Esophagus squamous epithelium (tissue), 5 donors: ENCODE data around the gene ADAMTS12. TPM values are rescaled to one million over a fixed set of nuclear protein-coding genes. Genes with fewer than 3 reads are reported as not detected.

Experiments
- DNase-seq: peaks from one replicate; lab custom pipeline; 2025; lab: John Stamatoyannopoulos, UW
- H3K27ac ChIP-seq, 4 donors: fragments of 200-600 bp; sonication (generic); one replicate each; pipeline ENCODE4 v1.5.1; 2016 to 2019; ENCODE audit warnings: mild to moderate bottlenecking in 1 of 4
- H3K27me3 ChIP-seq, 4 donors: fragments of 200-600 bp; sonication (generic); 1 replicate in 3 of 4; 2 replicates in 1 of 4; pipeline versions ENCODE4 v1.5.1 to v1.6.0; 2017 to 2021; ENCODE audit warnings: antibody characterized with exemption in 1 of 4
- H3K36me3 ChIP-seq, 3 donors: fragments of 200-600 bp; sonication (generic); one replicate each; pipeline ENCODE4 v1.5.1; 2016 to 2019
- H3K4me1 ChIP-seq, 3 donors: fragments of 200-600 bp; sonication (generic); one replicate each; pipeline ENCODE4 v1.5.1; 2017 to 2019
- H3K4me3 ChIP-seq, 4 donors: fragments of 200-600 bp; sonication (generic); 1 replicate in 3 of 4; 2 replicates in 1 of 4; pipeline ENCODE4 v1.5.1; 2016 to 2019; ENCODE audit warnings: mild to moderate bottlenecking in 2 of 4, moderate library complexity in 1 of 4
- H3K9me3 ChIP-seq, 3 donors: fragments of 200-600 bp; sonication (generic); one replicate each; pipeline ENCODE4 v1.5.1; 2016 to 2019
- POLR2A ChIP-seq, 4 donors: fragments of 450-650 bp; IDR thresholded peaks; one replicate each; pipeline ENCODE4 v1.6.1; 2017; ENCODE audit warnings: antibody characterized with exemption in 4 of 4, mild to moderate bottlenecking in 4 of 4, moderate library complexity in 3 of 4
- WGBS, 2 donors: methylation state at CpG; one replicate each; pipeline ENCODE4 v1.1.5; 2018; 5-methylcytosine and 5-hydroxymethylcytosine counted together
- intact Hi-C: fragments of 100-400 bp; cut with DNase I; formaldehyde crosslinking; loops from one replicate; pipeline ENCODE4 v1.15.0; 2022
- total RNA-seq, 4 donors: library from RNA; depleted of rRNA; stranded (reverse); fragments of >200 nt; gene quantifications; one replicate each; pipeline ENCODE4 v1.1.0, GENCODE V29; 2016
- TF ChIP-seq, protein P1 (sequence below), 6 experiments: fragments of 450-650 bp in 4 of 6; fragments of 200-600 bp in 2 of 6; sonication (generic) in 2 of 6; IDR thresholded peaks; one replicate each; pipeline ENCODE4 v1.5.1; 2016 to 2019; ENCODE audit warnings: antibody characterized with exemption in 6 of 6, mild to moderate bottlenecking in 4 of 6, moderate library complexity in 4 of 6
- donor health status: DM: yes; HTN: yes; CAD: no.

ADAMTS12 gene
- total RNA-seq, 4 donors from 2014 or later: 0.73 to 1.3 (median 0.76) TPM; not detected in 1

DNA sequence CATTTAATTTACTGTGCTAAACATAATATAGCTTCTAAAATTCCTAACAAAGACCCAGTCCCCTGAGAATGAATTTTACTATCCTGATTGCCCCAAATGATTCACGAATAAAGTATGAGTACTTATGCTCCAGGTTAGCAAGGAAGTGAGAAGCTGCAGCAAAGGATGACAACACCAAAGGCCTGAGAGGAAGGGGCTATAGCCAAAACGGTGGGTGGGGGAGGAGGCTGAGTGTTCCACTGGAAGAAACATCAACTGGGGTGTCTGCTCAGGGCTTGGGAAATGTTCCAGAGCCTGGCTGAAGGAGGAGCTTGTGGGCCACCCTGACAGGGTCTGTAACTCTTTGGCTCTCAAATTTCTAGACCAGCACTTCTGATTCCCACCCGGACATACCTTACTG is 157.3 kb downstream of the ADAMTS12 start:
- Histone ChIP-seq H3K4me3 (no peak overlapping the region), H3K27me3 (no peaks in the 10 kb centered on the region), H3K36me3 (no peaks in the 10 kb centered on the region), H3K4me1 (no peaks in the 10 kb centered on the region), H3K27ac (no peak overlapping the region), H3K9me3 (no peaks in the 10 kb centered on the region)
- no peak for DNase-seq
- 33 to 40% methylated on average over 3 of the region's 3 CpGs for WGBS, 2 donors
- intact Hi-C loops: no loop called here
- TF ChIP-seq, protein P1, sequence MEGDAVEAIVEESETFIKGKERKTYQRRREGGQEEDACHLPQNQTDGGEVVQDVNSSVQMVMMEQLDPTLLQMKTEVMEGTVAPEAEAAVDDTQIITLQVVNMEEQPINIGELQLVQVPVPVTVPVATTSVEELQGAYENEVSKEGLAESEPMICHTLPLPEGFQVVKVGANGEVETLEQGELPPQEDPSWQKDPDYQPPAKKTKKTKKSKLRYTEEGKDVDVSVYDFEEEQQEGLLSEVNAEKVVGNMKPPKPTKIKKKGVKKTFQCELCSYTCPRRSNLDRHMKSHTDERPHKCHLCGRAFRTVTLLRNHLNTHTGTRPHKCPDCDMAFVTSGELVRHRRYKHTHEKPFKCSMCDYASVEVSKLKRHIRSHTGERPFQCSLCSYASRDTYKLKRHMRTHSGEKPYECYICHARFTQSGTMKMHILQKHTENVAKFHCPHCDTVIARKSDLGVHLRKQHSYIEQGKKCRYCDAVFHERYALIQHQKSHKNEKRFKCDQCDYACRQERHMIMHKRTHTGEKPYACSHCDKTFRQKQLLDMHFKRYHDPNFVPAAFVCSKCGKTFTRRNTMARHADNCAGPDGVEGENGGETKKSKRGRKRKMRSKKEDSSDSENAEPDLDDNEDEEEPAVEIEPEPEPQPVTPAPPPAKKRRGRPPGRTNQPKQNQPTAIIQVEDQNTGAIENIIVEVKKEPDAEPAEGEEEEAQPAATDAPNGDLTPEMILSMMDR (IDR thresholded peaks at IDR 0.05): no peak
- no peak for TF ChIP-seq POLR2A (IDR thresholded peaks at IDR 0.05)

DNA sequence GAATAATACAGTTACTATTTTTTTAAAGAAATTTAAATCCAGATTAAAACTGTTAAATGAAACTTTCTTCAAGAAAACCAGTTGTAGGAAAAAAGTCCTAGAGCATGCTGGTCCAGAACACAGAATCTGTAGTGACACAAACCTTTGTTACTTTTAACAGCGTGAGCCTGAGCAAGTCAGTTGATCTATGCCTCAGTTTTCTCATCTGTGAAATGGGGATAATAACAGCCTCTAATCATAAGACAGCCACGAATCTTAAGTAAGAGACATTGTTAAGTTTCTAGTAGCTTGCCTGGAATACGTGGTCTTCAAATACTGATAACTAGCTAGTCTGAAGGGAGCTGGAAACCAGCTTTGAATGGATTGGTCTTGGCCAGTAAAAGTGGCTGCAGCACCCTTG is 158.6 kb downstream of the ADAMTS12 start:
- 82 to 88% methylated on average over 3 of the region's 3 CpGs for WGBS, 2 donors
- DNase-seq: no peak
- no peaks in the 10 kb centered on the region for H3K27me3 ChIP-seq

DNA sequence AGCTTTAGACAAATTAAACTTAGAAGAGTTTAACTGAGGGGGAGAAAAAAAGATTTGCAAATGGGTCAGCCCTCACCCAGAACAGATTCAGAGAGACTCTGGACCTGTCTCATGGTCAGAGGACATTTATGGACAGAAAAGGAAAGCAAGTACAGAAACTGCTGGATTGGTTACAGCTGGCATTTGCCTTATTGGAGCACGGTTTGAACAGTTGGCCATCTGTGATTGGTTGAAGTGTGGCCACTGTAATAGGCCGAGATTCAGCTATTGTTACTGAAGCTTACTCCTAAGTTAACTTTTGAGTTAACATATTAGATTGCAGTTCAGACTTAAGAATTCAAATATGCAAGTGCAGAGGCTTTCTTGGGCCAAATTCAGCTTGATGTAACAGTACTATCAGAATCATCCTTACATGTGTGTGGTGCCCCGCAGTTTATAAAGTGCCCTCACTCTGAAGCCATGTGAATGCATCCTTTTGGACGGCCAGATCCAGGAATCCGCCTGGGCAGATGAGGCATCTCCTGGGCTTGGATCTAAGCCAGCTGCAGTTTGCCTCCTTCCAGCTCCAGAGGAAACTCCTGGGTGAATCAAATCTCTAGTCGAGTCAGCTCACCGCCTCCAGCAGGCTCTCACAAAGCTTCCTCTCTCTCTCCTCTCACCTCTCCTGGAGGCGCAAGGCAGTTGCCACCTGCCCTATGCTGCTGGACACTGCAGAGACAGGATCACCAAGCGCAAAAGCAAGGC is 165.2 kb downstream of the ADAMTS12 start:
- no peaks in the 10 kb centered on the region for H3K36me3 ChIP-seq
- WGBS, 2 donors: 68% methylated on average over 7 to 8 of the region's 9 CpGs
- TF ChIP-seq, protein P1 (IDR thresholded peaks at IDR 0.05): no peak
- H3K4me3 ChIP-seq: no peak overlapping the region
- intact Hi-C loops: no loop called here
- no peak overlapping the region for H3K27ac ChIP-seq
- no peaks in the 10 kb centered on the region for H3K4me1 ChIP-seq
- no peaks in the 10 kb centered on the region for H3K9me3 ChIP-seq
- DNase-seq: no peak
- no peaks in the 10 kb centered on the region for H3K27me3 ChIP-seq

More for the DNA sequence above, 158.6 kb downstream of the ADAMTS12 start:
- no peaks in the 10 kb centered on the region for H3K36me3 ChIP-seq
- H3K4me3 ChIP-seq: no peak overlapping the region
- intact Hi-C loops: no loop called here
- no peaks in the 10 kb centered on the region for H3K4me1 ChIP-seq
- H3K9me3 ChIP-seq: no peaks in the 10 kb centered on the region
- TF ChIP-seq, protein P1 (IDR thresholded peaks at IDR 0.05): no peak
- no peak for TF ChIP-seq POLR2A (IDR thresholded peaks at IDR 0.05)
- no peak overlapping the region for H3K27ac ChIP-seq

DNA sequence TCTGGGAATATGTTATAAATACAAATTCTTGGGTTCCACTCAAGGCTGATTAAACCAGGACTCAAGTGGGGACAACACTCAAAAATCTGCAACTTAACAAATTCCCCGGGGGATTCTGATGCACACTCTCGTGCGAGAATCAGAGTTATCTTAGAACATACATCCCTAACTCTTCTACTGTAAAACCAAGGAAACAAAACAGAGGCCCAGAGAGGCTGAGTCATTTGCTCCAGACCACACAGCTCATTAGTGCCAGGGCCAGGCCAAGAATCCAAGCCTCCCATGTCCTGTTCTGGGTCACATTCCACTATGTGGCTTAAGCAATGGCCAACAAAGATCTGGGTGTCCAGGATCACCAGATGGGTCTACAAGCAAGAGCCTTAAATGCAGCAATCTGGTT is 166.0 kb downstream of the ADAMTS12 start:
- Histone ChIP-seq H3K27me3 (no peaks in the 10 kb centered on the region), H3K36me3 (no peaks in the 10 kb centered on the region), H3K27ac (no peak overlapping the region), H3K9me3 (no peaks in the 10 kb centered on the region), H3K4me3 (no peak overlapping the region), H3K4me1 (no peaks in the 10 kb centered on the region)
- TF ChIP-seq POLR2A (IDR thresholded peaks at IDR 0.05): no peak
- TF ChIP-seq, protein P1 (IDR thresholded peaks at IDR 0.05): no peak
- intact Hi-C loops: no loop called here
- 78 to 82% methylated on average over 3 of the region's 3 CpGs for WGBS, 2 donors
- DNase-seq: no peak

DNA sequence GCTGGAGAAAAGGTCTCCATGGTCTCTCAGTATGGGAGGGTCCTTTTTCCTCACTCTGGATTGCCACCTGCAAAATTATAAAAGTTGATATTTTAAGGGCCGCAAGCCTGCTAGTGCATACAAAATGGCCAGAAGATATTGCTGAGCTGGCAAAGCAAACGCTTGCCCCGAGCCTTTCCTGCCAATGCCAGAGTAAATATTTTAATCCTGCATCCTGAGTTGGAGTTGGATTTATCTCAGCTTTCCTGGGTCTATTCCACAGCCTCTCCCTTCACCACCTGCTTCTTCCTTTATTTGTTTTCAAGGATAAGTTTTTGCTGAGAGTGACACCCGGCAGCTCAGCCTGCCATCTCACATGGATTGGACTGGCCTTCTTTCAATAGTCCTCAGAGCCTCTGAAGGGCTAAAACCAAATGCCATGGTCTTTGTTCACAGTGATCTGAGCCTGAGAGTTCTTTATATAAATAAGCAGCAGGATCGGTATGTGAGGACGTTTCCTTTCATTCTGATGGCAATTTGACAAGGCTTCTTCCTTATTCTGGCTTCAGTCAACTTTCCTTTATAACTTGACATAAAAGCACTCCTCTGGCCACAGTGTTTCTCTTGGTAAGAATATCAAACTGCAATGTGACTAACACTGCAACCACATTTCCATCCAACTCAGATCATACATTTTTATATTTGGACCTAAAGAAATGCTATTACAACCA is 170.1 kb downstream of the ADAMTS12 start:
- TF ChIP-seq, protein P1 (IDR thresholded peaks at IDR 0.05): no peak
- no peak for TF ChIP-seq POLR2A (IDR thresholded peaks at IDR 0.05)
- Histone ChIP-seq H3K9me3 (no peaks in the 10 kb centered on the region), H3K4me1 (no peaks in the 10 kb centered on the region), H3K4me3 (no peak overlapping the region), H3K36me3 (no peaks in the 10 kb centered on the region), H3K27ac (no peak overlapping the region), H3K27me3 (no peaks in the 10 kb centered on the region)
- 24 to 32% methylated on average over 6 of the region's 6 CpGs for WGBS, 2 donors
- DNase-seq: no peak
- intact Hi-C loops: no loop called here
